Measurements from ENCODE around the gene TTC39C. TPM values are rescaled to one million over a fixed set of nuclear protein-coding genes. Genes with fewer than 3 reads are reported as not detected.

TTC39C gene
- total RNA-seq, 1 donor from 2014 or later, result 30.1 TPM

DNA sequence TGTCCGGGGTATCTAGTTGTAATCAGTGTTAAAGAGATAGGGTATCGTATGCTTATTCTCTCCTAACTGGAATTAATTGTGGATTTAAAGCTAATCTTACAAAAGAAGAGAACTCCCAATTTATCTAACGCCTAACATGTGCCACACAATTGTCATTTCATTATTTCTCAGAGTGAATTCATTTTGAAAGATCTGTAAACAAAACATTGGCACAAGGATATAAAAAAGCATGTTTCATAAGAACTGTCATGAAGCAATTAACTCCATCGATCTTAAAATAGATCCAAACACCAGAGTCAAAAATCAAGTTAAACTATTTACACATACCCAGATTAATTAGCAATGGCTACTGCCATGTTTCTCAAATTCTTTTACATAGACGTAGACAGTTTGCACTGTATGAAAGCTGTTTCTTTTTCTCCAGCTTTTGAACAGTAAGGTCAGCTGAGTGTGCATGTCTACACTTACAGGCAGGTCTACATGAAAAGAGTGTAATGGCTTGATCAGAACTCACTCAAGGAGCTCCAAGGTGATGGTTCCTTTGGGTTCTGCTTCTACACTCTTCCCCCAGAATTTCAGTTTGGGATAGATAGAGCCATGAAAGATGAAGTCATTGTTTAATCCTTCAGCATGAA, 163.1 kb downstream of the TTC39C start:
- H3K4me3 Mint-ChIP-seq (ENCODE audit: low read depth), result no peak overlapping the region
- no peaks in the 10 kb centered on the region for H3K27me3 Mint-ChIP-seq
- H3K27ac Mint-ChIP-seq, result no peak overlapping the region
- no peak for DNase-seq (ENCODE audit: low spot score, unreplicated experiment)
- peaks cover 2% of the 10 kb centered on the region for H3K4me1 Mint-ChIP-seq (ENCODE audit: low read depth)
- no peaks in the 10 kb centered on the region for H3K9me3 Mint-ChIP-seq (ENCODE audit: low read depth)
- H3K36me3 Mint-ChIP-seq (ENCODE audit: insufficient read depth), result peaks cover 7% of the 10 kb centered on the region
- TF ChIP-seq, protein P1, sequence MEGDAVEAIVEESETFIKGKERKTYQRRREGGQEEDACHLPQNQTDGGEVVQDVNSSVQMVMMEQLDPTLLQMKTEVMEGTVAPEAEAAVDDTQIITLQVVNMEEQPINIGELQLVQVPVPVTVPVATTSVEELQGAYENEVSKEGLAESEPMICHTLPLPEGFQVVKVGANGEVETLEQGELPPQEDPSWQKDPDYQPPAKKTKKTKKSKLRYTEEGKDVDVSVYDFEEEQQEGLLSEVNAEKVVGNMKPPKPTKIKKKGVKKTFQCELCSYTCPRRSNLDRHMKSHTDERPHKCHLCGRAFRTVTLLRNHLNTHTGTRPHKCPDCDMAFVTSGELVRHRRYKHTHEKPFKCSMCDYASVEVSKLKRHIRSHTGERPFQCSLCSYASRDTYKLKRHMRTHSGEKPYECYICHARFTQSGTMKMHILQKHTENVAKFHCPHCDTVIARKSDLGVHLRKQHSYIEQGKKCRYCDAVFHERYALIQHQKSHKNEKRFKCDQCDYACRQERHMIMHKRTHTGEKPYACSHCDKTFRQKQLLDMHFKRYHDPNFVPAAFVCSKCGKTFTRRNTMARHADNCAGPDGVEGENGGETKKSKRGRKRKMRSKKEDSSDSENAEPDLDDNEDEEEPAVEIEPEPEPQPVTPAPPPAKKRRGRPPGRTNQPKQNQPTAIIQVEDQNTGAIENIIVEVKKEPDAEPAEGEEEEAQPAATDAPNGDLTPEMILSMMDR (IDR thresholded peaks at IDR 0.05; ENCODE audit: unreplicated experiment), result no peak

DNA sequence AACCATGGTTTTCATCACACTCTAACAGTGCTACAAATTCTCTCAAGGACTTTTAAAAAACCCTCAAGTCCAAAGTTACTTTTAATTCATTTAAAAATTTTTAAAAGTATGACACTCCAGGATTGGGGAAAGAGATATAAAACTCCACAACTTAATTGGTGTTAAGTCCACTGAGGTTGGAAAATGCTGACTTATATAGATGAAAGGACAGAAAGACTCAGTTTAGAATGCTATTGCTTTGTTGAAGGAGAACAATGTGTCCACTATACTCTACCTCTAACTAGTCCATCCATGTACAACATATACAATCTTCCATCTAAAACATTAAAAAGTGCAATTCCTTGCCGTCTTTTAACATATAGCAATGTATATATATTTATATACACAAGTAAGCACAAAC, 165.5 kb downstream of the TTC39C start:
- no peak overlapping the region for H3K4me3 Mint-ChIP-seq (ENCODE audit: low read depth)
- H3K9me3 Mint-ChIP-seq (ENCODE audit: low read depth), result no peaks in the 10 kb centered on the region
- peaks cover 2% of the 10 kb centered on the region for H3K4me1 Mint-ChIP-seq (ENCODE audit: low read depth)
- H3K36me3 Mint-ChIP-seq (ENCODE audit: insufficient read depth), result no peaks in the 10 kb centered on the region
- TF ChIP-seq, protein P1 (IDR thresholded peaks at IDR 0.05; ENCODE audit: unreplicated experiment), result no peak
- no peaks in the 10 kb centered on the region for H3K27me3 Mint-ChIP-seq
- no peak overlapping the region for H3K27ac Mint-ChIP-seq
- DNase-seq (ENCODE audit: low spot score, unreplicated experiment), result no peak

GRCh38 chr18:24181806-24182205, 167.3 kb downstream of the TTC39C start:
- Mint-ChIP-seq H3K4me1 (ENCODE audit: low read depth) (peaks cover 2% of the 10 kb centered on the region), H3K27ac (no peak overlapping the region), H3K4me3 (ENCODE audit: low read depth) (no peak overlapping the region), H3K9me3 (ENCODE audit: low read depth) (no peaks in the 10 kb centered on the region), H3K36me3 (ENCODE audit: insufficient read depth) (no peaks in the 10 kb centered on the region), H3K27me3 (no peaks in the 10 kb centered on the region)
- TF ChIP-seq, protein P1 (IDR thresholded peaks at IDR 0.05; ENCODE audit: unreplicated experiment), result no peak
- no peak for DNase-seq (ENCODE audit: low spot score, unreplicated experiment)

Other genes with a start within 250 kb of the TTC39C start
- 8.0 and 10.5 TPM in 2 replicates for gene CABYR, start 124.3 kb downstream of the TTC39C start, total RNA-seq

Data from progenitor cell of endocrine pancreas (in vitro differentiated cells).